Measurements from ENCODE around the gene AGAP3. TPM values are rescaled to one million over a fixed set of nuclear protein-coding genes. Genes with fewer than 3 reads are reported as not detected.

Gene AGAP3
- total RNA-seq, 2 donors from 2014 or later = 50.8 to 79.2 TPM

DNA sequence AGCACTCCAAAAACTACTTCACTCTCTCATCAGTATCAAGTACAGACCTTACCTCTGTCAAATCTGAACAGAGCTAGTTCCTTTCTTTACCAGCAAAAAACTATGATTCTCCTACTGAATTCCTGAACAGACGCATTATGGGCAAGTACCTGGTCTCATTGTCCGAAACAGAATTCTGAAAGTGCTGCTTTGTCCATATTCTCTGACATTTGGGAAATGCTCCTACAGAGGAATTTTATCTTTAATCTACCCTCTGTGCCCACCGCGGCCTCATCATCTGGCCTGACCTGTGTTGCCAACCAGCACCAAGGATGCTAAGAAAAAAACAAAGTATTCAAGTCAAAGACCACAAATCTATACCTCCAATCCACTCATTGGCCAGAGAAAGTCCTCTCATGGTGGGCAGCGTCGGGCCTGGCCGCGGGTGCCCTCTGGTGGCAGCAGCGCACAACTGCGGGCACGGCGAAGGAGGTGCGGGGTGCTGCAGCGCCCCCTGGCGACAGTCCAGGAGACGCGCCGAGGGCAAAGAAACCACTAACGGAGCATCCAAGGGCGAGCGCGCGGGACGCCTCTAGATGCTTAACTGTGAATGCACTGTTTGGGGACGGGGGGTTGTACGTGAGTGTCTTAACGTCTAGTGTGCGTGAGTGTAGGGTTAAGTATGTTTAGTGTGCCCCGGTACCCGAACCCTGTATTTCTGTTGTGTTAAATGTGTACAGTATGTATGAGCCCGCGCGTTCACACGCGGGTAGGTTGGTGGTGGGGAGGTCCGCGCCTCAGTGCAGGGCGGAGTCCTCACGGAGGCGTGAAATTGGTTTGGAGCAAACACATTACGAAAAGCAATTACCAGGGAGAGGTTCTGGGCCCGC lies 86.2 kb downstream of the AGAP3 start:
- Histone ChIP-seq H3K4me1 (peaks cover 6% of the 10 kb centered on the region), H3K9ac (ENCODE audit: low read depth in 2 of 2, low read length in 2 of 2) (no peak overlapping the region), H3K9me3 (no peaks in the 10 kb centered on the region), H3K27ac (no peak overlapping the region), H3K36me3 (no peaks in the 10 kb centered on the region), H3K27me3 (peaks cover 15% of the 10 kb centered on the region), H3K4me3 (no peak overlapping the region)
- DNase-seq = peak; percentile 72
- peak; percentile 100 for TF ChIP-seq CTCF (IDR thresholded peaks at IDR 0.05)
- intact Hi-C loops (cut with DNase I) = loop anchor here (1.0 kb wide), 1 partner anchor 48 kb away; no protein-coding TSS in a partner anchor

DNA sequence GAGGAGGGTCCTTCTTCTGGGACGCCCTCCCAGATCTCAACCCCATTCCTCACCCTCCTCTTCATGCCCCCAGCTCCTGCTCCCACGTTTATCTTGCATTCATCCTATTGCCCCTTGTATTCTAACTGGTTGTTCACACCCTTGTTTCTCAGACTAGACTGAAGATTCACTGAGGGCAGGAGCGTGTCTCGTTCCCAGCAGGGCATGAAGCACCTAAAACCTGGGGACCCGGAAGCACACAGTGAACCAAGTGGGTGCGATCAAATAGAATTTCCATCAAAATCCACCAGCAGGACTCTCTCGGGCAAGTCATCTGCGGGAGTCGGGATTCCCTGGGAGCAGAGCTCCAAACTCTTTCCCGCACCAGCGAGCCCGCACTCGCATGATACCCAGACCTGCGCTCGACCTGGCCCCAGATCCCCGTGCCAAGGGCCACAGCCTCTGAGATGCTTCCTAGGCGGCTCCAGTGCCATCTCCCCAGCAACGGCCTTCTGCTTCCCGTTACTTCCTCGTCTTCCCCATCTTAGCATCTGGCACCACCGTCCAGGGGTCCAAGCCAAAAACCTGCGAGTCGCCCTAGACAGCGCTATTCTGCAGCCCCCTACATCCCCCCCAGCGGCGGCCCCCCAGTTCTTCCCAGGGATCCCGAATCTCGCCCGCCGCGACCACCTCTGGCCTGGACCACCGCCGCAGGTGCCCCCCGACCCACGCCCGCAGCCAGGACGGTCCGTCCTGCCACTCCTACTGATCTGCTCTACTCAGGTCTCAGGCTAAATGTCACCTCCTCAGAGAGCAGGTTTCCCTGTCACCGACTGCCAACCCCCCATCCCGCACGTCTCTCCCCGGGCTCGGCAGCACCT lies 87.3 kb downstream of the AGAP3 start:
- H3K9ac ChIP-seq (ENCODE audit: low read depth in 2 of 2, low read length in 2 of 2) = no peak overlapping the region
- no peak overlapping the region for H3K27ac ChIP-seq
- H3K4me1 ChIP-seq = no peaks in the 10 kb centered on the region
- no peaks in the 10 kb centered on the region for H3K36me3 ChIP-seq
- no peak for DNase-seq
- peaks cover 5% of the 10 kb centered on the region for H3K27me3 ChIP-seq
- intact Hi-C loops (cut with DNase I) = no loop called here
- no peaks in the 10 kb centered on the region for H3K9me3 ChIP-seq
- no peak overlapping the region for H3K4me3 ChIP-seq
- TF ChIP-seq CTCF (IDR thresholded peaks at IDR 0.05) = no peak

GRCh38 chr7:151174246-151175046 lies 88.2 kb downstream of the AGAP3 start:
- DNase-seq = no peak
- Histone ChIP-seq H3K27ac (no peak overlapping the region), H3K9me3 (no peaks in the 10 kb centered on the region), H3K9ac (ENCODE audit: low read depth in 2 of 2, low read length in 2 of 2) (no peak overlapping the region), H3K36me3 (no peaks in the 10 kb centered on the region), H3K4me3 (no peak overlapping the region), H3K27me3 (no peaks in the 10 kb centered on the region), H3K4me1 (no peaks in the 10 kb centered on the region)
- intact Hi-C loops (cut with DNase I) = no loop called here
- no peak for TF ChIP-seq CTCF (IDR thresholded peaks at IDR 0.05)

DNA sequence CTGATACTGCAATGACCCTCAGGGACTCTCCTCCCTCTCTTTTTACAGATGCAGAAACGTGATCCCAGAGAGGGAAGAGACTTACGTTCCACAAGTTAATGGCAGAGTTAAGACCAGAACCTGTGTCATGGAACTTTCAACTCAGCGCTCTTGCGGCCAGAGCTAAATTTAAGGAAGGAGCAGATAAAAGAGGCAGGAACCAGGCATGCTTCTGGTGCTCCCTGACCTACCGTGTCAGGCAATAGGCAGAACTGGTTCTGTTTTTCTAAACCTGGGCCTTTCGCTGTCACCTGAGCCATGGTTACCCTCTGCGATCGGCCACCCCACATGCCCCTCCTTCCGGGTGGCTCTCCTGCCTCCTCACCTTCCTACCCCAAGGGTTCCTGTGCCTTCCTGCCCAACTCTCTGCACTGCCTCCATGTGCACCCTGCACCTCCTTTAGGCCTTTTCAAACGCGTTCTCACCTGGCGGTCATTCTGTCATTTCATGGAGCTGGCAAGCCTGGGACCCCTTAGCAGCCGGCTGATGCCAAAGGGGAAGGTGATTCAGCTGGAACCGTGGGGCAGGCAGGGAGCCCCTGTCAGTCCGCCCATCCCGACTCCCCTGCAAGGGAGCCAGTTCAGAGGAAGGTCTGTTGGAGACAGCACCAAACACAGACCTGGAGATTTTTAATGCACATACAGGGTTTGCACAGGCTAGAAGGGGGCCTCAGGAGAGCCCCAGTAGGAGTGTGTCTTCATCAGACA lies 88.9 kb downstream of the AGAP3 start:
- intact Hi-C loops (cut with DNase I) = no loop called here

More for the DNA sequence above, 88.9 kb downstream of the AGAP3 start:
- H3K4me3 ChIP-seq = no peak overlapping the region
- H3K4me1 ChIP-seq = no peaks in the 10 kb centered on the region
- H3K9me3 ChIP-seq = no peaks in the 10 kb centered on the region
- no peaks in the 10 kb centered on the region for H3K27me3 ChIP-seq
- H3K36me3 ChIP-seq = no peaks in the 10 kb centered on the region
- DNase-seq = no peak
- no peak overlapping the region for H3K27ac ChIP-seq
- no peak overlapping the region for H3K9ac ChIP-seq (ENCODE audit: low read depth in 2 of 2, low read length in 2 of 2)
- TF ChIP-seq CTCF (IDR thresholded peaks at IDR 0.05) = no peak

Data from colonic mucosa (tissue), 4 donors.